CD4-positive, alpha-beta T cell treated with Interferon alpha-2 for 1 hour (primary cell): ENCODE results near the gene SORCS2.

Source experiments
- DNase-seq, 2 donors: peaks; one replicate each; pipeline ENCODE4 v3.0.0-alpha.2; 2020 to 2022

The SORCS2 gene

GRCh38 chr4:7309636-7310390 lies 117.5 kb downstream of the SORCS2 start:
- no peak for DNase-seq

DNA sequence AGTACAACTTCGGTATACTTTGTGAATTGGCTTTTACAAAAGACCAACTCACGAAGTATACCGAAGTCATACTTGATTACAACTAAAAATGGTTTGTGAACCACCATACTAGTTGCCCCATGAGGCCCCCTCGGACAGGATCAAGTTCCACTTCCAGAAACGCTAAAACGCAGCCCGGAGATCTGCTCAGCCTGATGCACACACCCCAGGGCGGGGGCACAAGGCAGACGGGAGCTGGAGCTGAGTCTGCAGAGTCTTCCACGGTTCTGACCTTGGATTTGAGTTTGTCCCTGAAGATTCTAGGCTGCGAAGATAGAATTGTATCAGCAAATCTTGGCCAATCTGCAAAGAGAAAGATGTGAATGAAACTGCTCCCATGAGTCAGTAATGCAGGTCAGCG lies 118.1 kb downstream of the SORCS2 start:
- DNase-seq: no peak

DNA sequence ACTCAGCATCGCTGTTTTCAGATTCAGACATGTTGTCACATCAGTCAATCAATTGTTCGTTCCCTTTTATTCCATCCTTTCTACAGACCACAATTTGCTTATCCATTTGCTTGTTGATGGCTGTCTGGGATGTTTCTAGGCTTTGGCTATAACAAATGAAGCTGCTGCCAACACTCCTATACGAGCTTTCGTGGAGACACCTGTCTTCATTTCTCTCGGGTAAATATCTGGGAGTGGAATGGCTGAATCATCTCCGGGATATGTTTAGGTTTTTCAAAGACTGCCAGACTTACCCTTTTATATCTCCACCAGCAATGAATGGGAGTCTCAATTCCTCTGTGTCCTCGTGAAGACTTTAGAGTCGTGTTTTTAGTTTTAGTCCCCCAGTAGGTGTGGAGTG lies 118.9 kb downstream of the SORCS2 start:
- DNase-seq: no peak

- DNase-seq: no peak
Measured at GRCh38 chr4:7312691-7313090, 120.4 kb downstream of the SORCS2 start.

- no peak for DNase-seq
Measured at GRCh38 chr4:7313347-7313811, 121.0 kb downstream of the SORCS2 start.

DNA sequence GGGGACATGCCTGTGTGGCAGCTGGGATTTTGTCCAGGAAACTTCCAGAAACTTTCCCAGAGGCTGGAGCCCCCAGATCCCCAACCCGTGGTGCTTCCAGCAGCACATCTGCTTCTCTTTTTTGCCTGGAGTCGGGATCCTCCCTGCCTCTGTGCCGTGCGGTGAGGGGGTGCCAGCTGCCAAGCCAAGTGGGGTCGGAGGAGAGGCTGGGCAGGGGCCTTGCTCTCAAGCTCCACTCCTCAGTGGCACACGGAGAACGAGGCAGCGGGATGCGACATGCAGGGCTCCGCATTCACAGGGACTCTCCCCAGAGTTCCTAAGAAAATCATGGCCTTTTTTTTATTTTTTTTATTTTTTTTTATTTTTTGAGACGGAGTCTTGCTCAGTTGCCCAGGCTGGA lies 121.7 kb downstream of the SORCS2 start:
- no peak for DNase-seq

GRCh38 chr4:7315286-7315685 lies 122.9 kb downstream of the SORCS2 start:
- no peak for DNase-seq

GRCh38 chr4:7315935-7316334 lies 123.6 kb downstream of the SORCS2 start:
- no peak for DNase-seq

- DNase-seq: no peak
Measured at GRCh38 chr4:7319024-7319423, 126.7 kb downstream of the SORCS2 start.

GRCh38 chr4:7320206-7320797 lies 128.0 kb downstream of the SORCS2 start:
- DNase-seq: no peak

DNA sequence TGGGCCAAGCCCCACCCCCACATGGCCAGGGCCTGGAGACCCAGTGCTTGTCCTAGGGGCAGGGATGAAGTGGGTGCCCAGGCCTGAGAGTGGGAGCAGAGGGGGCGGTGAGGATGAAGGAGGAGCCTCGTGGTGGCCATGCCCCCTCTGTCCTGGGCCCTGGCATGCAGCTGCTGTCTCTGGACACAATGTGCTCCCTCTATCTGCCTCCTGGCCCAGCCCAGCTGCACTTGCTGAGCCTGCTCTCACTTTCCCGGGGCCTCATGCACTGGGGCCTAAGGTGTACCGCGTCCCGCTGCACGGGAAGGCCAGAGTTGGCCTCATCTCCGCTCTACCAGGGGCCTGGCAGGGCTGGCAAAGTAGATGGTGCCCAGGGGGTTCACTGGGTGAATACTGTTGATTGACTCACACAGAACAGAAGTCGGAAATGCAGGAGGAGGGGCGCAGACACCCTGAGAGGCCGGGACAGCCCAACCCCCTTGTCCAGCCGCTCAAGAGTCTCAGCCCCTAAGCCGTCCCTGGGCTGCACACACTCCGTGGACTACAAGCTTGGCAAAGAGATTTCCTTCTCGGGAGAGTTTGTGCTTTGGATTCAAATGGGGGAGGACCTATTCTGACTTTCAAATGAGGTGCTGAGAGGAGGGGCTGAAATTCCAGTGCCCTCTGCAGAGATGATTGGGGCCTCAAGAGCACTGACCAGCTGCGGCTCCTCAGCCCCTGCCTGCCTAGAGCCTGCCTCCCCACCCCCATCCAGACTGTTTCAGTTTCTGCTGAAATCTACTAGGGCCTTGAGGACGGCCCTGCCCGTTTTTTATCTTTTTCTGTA lies 130.0 kb downstream of the SORCS2 start:
- DNase-seq: no peak

DNA sequence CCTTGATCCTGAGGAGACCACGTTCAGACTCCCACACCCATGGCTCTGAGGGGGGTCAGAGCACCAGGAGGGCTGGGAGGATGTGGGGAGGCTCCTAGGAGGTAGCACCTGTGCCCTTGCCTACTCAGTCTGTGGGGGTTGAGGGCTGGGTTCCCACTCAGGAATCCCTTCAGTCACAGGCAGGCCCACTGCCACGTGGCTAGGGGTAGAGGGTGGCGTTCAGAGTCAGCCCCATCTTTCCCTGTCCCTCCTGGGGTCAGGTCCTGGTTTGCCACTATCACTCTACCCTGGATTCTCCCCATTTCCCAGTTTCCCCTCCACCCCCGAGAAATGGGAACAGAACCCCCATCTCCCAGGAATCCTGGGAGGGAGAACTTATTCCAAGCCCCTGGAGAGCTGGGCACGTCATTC lies 131.1 kb downstream of the SORCS2 start:
- no peak for DNase-seq

DNA sequence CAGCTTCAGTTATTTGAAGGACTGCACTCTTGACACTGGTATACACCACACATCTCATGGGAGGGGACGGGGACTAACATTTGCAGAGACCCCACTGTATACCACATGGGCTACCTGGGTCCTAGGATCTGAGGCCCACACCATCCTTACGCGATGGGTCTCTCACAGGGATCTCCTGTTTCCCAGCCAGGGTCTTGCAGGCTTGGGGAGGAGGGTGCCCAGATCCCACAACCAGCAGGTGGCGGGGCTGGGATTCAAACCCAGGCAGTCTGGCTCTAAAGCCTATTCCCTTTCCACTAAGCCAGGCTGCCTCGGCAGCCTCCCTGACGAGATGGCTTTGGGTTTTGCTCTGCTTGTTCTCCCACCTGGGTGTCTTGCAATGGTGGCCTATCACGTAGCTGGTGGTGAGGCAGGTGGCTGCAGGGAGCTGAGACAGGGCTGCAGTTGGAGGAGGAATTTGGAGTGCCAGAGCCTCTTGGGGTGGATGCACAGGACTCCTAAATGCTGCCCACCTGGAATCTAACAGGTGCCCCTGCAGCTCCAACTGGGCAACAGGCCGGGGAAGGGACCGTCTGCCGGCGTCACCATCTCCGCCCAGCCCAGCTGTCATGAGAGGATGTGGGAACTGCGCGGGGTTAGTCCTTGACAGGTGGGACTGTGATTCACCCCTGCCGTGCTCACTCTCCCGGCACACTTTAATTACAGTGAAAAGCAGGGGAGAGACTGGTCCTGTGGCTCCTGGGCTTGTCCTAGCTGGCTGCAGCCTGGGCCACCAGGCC lies 131.7 kb downstream of the SORCS2 start:
- peak in 1 of 2 donors; percentile 6 for DNase-seq

- DNase-seq: peak in 1 of 2 donors; percentile 46
Measured at GRCh38 chr4:7324651-7325121, 132.3 kb downstream of the SORCS2 start.

DNA sequence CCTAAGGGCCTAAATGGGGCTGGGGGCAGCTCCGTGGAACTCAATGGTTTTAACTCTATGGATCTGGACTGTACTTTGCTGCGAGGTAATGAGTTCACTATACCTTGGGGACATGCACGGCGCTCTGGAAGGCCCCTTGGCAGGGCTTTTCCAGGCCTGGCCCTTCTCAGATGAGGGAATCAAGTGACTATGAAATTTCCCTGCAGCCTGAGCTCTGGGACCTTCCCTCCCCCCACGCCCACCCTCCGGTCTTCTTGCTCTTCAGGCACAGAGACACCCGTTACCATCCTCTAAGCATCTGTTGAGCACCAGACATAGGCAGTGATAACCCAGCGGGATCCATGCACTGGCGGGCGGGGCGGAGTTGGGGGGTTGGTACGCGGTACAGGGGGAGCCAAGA lies 133.2 kb downstream of the SORCS2 start:
- DNase-seq: no peak

DNA sequence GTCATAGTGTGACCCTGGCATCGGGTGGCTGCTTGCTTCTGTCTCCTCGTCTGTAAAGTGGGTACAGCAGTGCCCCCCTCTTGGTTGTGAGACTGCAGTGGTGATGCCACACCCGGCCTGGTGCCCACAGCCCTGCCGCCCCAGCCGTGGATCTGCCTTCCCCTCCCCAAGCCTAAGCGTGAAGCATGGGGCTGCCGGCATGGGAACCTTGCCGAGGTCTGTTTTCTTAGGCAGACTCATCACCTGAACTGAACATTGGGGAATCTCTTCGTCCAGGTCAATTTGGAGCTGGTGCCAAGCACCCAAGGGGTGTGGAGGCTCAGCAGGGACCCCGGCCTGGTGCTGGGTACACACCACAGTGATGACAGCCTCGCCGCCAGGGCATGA lies 134.0 kb downstream of the SORCS2 start:
- DNase-seq: no peak

DNA sequence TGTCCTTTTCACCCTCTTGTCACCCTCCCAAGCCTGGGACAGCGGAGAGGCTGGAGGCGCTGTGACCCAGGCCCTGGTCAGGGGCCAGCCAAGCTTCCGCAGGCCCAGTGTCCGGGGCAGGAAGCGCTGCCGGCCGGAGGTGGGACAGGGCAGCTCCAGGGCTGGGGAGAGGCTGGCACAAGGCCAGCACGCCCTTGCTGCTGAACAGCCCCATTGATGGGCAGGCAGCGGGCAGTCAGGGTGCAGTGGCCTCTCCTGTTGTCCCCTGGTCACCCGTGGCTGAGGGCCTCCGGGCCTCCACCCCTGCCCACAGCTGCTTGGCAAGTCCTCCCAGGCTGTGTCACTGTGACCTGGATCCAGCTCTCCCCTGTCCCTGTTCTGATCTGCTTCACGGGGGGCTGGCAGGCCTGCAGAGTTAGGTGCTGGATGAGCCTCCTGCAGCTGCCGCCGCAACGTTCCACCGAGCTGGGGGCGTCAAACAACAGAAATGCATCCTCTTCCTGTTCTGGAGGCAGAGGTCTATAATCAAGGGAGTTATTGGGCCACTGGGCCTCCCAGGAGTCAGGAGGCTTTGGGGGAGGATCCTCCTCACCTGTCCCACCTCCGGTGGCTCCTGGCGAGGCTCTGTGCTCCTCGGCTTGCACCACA lies 134.5 kb downstream of the SORCS2 start:
- DNase-seq: no peak

- no peak for DNase-seq
Measured at GRCh38 chr4:7327341-7327885, 135.1 kb downstream of the SORCS2 start.

DNA sequence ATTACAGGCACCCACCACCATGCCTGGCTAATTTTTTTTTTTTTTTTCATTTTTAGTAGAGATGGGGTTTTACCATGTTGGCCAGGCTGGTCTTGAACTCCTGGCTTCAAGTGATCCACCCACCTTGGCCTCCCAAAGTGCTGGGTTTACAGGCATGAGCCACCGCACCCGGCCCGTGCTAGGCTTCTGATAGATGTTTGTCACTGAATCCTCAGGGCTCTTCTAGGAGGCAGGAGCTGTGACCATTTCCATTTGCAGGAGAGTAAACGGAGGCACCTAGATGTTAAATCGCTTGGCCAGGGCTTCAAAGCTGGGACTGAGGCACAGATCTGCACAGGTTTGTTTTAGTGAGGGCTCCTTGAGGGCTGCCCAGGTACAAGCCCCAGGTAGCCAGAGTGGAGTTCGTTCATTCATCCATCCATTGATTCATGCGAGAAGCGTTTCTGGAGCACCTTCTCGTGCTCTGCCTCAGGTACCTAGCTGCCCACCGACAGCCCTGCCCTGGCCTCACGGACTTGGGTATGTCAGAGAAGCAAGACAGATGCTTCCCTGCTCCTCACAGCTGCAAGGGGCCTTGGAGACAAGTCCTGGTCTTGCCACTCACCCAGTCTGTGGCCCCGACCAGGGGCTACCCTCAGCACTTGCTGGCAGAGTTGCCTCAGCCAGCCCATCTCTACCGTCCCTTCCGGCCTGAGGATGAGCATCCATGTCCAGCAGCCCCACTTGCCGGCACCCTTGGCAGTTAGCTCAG lies 136.0 kb downstream of the SORCS2 start:
- DNase-seq: no peak

DNA sequence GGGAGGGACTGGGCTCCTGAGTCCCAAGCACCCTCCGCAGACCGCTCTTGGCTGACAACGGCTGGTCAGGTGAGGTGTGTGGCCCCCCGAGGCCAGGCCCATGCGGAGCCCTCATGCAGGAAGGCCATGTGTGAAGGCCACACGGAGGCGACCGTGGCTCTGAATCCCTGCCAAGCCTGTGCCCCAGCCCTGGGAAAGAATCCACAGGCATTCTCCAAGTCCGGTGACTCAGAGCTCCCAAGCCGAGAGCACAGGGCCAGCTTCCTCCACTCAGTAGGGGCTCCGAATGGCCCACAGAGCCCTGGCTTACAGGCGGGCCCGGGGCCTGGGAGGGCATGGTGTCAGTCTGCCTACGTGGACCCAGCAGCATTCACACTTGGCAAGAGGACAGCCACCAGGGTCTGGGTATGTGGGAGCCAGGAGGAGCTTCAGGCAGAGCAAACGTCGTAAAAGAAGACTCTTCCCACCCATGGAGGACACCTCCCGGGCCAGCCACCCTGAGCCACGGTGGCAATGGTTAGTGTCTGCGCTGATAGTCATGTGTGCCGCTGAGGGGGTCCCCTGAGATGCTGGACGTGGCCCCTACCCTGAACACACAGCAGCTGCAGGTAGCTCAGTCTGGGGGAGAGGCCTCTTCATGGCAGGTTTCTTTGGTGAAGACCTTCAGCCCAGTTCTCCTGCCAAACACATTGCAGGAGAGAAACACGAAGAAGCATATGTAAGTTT lies 136.7 kb downstream of the SORCS2 start:
- DNase-seq: no peak
